GM06990 (cell line): ENCODE measurements around the gene SLC49A3.

Experiments
- DNase-seq: peaks from one replicate; pipeline ENCODE4 v3.0.0-alpha.2; 2011; ENCODE audit not compliant: insufficient read length; ENCODE audit errors: extremely low read depth
- H3K27me3 ChIP-seq: replicated peaks from 2 replicates; pipeline ENCODE4 v1.6.0; 2011; ENCODE audit warnings: low read length; ENCODE audit not compliant: control insufficient read depth, insufficient read depth
- H3K36me3 ChIP-seq: 2 replicates; pipeline ENCODE4 v1.5.1; 2011; ENCODE audit warnings: low read length; ENCODE audit not compliant: control insufficient read depth, insufficient read depth
- H3K4me3 ChIP-seq: replicated peaks from 2 replicates; pipeline ENCODE4 v1.5.1; 2011; ENCODE audit warnings: low read depth, mild to moderate bottlenecking, control low read depth, low read length
- CTCF ChIP-seq: IDR thresholded peaks from 2 replicates; pipeline ENCODE4 v1.5.1; 2011; ENCODE audit warnings: low read length, control low read depth, mild to moderate bottlenecking, inconsistent platforms; ENCODE audit not compliant: insufficient read depth, poor library complexity, severe bottlenecking

Gene SLC49A3

GRCh38 chr4:687971-688853, 739 bp downstream of the SLC49A3 start:
- Histone ChIP-seq H3K4me3 (peak overlapping the region; percentile 3), H3K27me3 (no peaks in the 10 kb centered on the region), H3K36me3 (no peaks in the 10 kb centered on the region)
- TF ChIP-seq CTCF: no peak
- no peak for DNase-seq

- DNase-seq: no peak
- Histone ChIP-seq H3K27me3 (no peaks in the 10 kb centered on the region), H3K4me3 (no peak overlapping the region), H3K36me3 (no peaks in the 10 kb centered on the region)
- TF ChIP-seq CTCF: no peak
Observed at GRCh38 chr4:687048-687970, 1.6 kb downstream of the SLC49A3 start.

- no peak for TF ChIP-seq CTCF
- H3K27me3 ChIP-seq: no peaks in the 10 kb centered on the region
- DNase-seq: peak; percentile 14
- no peak overlapping the region for H3K4me3 ChIP-seq
- H3K36me3 ChIP-seq: no peaks in the 10 kb centered on the region
Observed at GRCh38 chr4:686413-687040, 2.4 kb downstream of the SLC49A3 start.

GRCh38 chr4:685679-686412, 3.1 kb downstream of the SLC49A3 start:
- peak; percentile 15 for DNase-seq
- no peak for TF ChIP-seq CTCF
- no peaks in the 10 kb centered on the region for H3K36me3 ChIP-seq
- H3K27me3 ChIP-seq: no peaks in the 10 kb centered on the region
- no peak overlapping the region for H3K4me3 ChIP-seq
